Stimulated activated CD4-positive, alpha-beta T cell treated with anti-CD3 and anti-CD28 coated beads, Interleukin-15, amount 100 ng/mL, for 1 hour (primary cell): Measurements from ENCODE around the gene FOXF1.

Experiments used
- DNase-seq, 2 donors: peaks; one replicate each; pipeline ENCODE4 v3.0.0-alpha.2; 2020; ENCODE audit warnings: low read depth in 1 of 2, low spot score in 1 of 2

The FOXF1 gene

GRCh38 chr16:86510465-86511261, at the start of gene FOXF1:
TSS of gene FOXF1 (plus strand) at chr16:86510527. CDS start at chr16:86510570, 43 bp downstream.
- no peak for DNase-seq

GRCh38 chr16:86461037-86461436, 49.3 kb upstream of the FOXF1 start:
- no peak for DNase-seq

- DNase-seq = no peak
Measured at GRCh38 chr16:86462334-86463084, 47.8 kb upstream of the FOXF1 start.

- DNase-seq = no peak
Measured at GRCh38 chr16:86464044-86464443, 46.3 kb upstream of the FOXF1 start.

- no peak for DNase-seq
Measured at GRCh38 chr16:86465434-86465833, 44.9 kb upstream of the FOXF1 start.

- DNase-seq = no peak
Measured at GRCh38 chr16:86466696-86467406, 43.5 kb upstream of the FOXF1 start.

- no peak for DNase-seq
Measured at GRCh38 chr16:86467490-86467889, 42.8 kb upstream of the FOXF1 start.

- no peak for DNase-seq
Measured at GRCh38 chr16:86470964-86471363, 39.4 kb upstream of the FOXF1 start.

GRCh38 chr16:86471896-86472295, 38.4 kb upstream of the FOXF1 start:
- DNase-seq = no peak

- no peak for DNase-seq
Measured at GRCh38 chr16:86472366-86472765, 38.0 kb upstream of the FOXF1 start.

- no peak for DNase-seq
Measured at GRCh38 chr16:86476956-86477534, 33.3 kb upstream of the FOXF1 start.

GRCh38 chr16:86477642-86478041, 32.7 kb upstream of the FOXF1 start:
- no peak for DNase-seq

- DNase-seq = no peak
Measured at GRCh38 chr16:86478779-86479178, 31.5 kb upstream of the FOXF1 start.

- no peak for DNase-seq
Measured at GRCh38 chr16:86479419-86479818, 30.9 kb upstream of the FOXF1 start.

GRCh38 chr16:86480444-86480843, 29.9 kb upstream of the FOXF1 start:
- DNase-seq = no peak

- no peak for DNase-seq
Measured at GRCh38 chr16:86481607-86482006, 28.7 kb upstream of the FOXF1 start.

GRCh38 chr16:86484240-86484639, 26.1 kb upstream of the FOXF1 start:
- DNase-seq = no peak

- DNase-seq = no peak
Measured at GRCh38 chr16:86485746-86486145, 24.6 kb upstream of the FOXF1 start.

- DNase-seq = no peak
Measured at GRCh38 chr16:86490859-86491639, 19.3 kb upstream of the FOXF1 start.

- DNase-seq = no peak
Measured at GRCh38 chr16:86491640-86492023, 18.7 kb upstream of the FOXF1 start.
